Brain microvascular endothelial cell (primary cell): Measurements from ENCODE around the gene NEU1.

Source experiments
- DNase-seq: peaks from one replicate; pipeline ENCODE4 v3.0.0-alpha.2; 2020
- H3K27ac ChIP-seq: fragments of 250-450 bp; sonication (Bioruptor Pico); 2 replicates; pipeline ENCODE4 v1.5.1; 2020; ENCODE audit warnings: mild to moderate bottlenecking, moderate library complexity
- H3K27me3 ChIP-seq: fragments of 250-450 bp; sonication (Bioruptor Pico); replicated peaks from 2 replicates; pipeline ENCODE4 v1.5.1; 2020; ENCODE audit warnings: mild to moderate bottlenecking
- H3K36me3 ChIP-seq: fragments of 250-450 bp; sonication (Bioruptor Pico); replicated peaks from 2 replicates; pipeline ENCODE4 v1.5.1; 2020; ENCODE audit warnings: mild to moderate bottlenecking
- H3K4me3 ChIP-seq: 2 replicates; pipeline ENCODE4 v1.5.1; 2011; ENCODE audit warnings: low read depth, mild to moderate bottlenecking, control low read depth, low read length, moderate library complexity
- in situ Hi-C: cut with HindIII; loops from 2 replicates; pipeline ENCODE4 v1.10.0; 2017; ENCODE audit warnings: low sequenced_read_pairs, low pct_ligation_motif_present
- TF ChIP-seq, protein P1 (sequence below): IDR thresholded peaks from 2 replicates; pipeline ENCODE4 v1.5.1; 2011; ENCODE audit warnings: low read depth, mild to moderate bottlenecking, moderate library complexity, low read length, control low read depth, inconsistent platforms; ENCODE audit errors: missing control alignments

The NEU1 gene

DNA sequence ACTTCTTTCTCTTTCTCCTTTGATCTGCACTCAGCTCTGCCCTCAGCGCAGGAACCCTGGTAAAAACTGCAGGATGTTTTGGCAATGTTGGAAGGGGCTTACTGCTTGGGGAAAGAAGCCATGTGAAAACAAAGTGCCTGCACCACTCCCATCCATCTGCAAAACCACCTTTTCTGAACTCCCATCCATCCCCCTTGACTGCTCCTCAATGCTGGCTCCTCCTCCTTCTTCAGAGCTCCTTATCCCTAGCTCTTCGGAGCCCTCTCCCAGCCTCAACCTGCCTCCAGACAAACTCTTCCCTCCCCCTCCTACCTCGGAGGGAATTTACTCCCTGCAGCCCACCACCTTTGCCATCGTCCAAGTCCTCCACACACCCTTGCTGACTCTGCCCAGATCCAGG, 43.5 kb upstream of the NEU1 start:
- Histone ChIP-seq H3K4me3 (no peak overlapping the region), H3K27ac (no peak overlapping the region), H3K27me3 (no peaks in the 10 kb centered on the region), H3K36me3 (no peaks in the 10 kb centered on the region)
- no peak for DNase-seq
- TF ChIP-seq, protein P1, sequence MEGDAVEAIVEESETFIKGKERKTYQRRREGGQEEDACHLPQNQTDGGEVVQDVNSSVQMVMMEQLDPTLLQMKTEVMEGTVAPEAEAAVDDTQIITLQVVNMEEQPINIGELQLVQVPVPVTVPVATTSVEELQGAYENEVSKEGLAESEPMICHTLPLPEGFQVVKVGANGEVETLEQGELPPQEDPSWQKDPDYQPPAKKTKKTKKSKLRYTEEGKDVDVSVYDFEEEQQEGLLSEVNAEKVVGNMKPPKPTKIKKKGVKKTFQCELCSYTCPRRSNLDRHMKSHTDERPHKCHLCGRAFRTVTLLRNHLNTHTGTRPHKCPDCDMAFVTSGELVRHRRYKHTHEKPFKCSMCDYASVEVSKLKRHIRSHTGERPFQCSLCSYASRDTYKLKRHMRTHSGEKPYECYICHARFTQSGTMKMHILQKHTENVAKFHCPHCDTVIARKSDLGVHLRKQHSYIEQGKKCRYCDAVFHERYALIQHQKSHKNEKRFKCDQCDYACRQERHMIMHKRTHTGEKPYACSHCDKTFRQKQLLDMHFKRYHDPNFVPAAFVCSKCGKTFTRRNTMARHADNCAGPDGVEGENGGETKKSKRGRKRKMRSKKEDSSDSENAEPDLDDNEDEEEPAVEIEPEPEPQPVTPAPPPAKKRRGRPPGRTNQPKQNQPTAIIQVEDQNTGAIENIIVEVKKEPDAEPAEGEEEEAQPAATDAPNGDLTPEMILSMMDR: no peak
- in situ Hi-C loops: no loop called here

DNA sequence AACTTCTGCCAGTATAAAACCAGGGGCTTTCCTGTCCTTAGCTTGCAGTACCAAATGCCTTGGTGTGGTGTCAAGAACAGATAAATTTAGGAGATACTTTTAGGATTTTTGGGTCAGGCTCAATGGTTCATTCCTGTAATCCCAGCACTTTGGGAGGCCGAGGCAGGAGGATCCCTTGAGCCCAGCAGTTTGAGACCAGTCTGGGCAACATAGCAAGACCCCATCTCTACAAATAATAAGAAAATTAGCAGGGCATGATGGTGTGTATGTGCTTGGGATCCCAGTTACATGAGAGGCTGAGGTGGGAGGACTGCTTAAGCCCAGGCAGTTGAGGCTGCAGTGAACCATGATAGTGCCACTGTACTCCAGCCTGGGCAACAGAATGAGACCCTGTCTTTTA, 42.4 kb upstream of the NEU1 start:
- H3K4me3 ChIP-seq: no peak overlapping the region
- H3K27me3 ChIP-seq: no peaks in the 10 kb centered on the region
- TF ChIP-seq, protein P1: no peak
- H3K27ac ChIP-seq: no peak overlapping the region
- in situ Hi-C loops: no loop called here
- DNase-seq: no peak
- no peaks in the 10 kb centered on the region for H3K36me3 ChIP-seq

DNA sequence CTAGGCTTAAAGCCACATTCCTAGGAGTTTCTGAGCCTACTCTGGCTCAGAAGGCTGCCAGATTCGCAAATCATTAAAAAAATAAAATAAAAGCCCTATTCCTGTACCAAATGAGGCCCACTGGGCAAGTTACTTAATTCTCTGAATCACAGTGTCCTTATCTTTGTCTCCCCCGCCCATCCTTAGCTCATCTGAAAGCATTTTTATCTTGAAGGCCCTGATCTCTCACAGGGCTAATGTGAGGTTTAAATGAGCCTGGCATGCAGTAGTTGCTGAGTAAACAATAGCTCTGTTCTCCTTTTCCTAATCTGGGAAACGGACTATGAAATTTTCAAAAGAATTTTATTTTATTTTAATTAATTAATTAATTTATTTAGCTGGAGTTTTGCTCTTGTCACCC, 41.3 kb upstream of the NEU1 start:
- H3K36me3 ChIP-seq: no peaks in the 10 kb centered on the region
- no peak overlapping the region for H3K27ac ChIP-seq
- no peak overlapping the region for H3K4me3 ChIP-seq
- in situ Hi-C loops: no loop called here
- H3K27me3 ChIP-seq: no peaks in the 10 kb centered on the region
- peak; percentile 9 for DNase-seq
- TF ChIP-seq, protein P1: no peak

DNA sequence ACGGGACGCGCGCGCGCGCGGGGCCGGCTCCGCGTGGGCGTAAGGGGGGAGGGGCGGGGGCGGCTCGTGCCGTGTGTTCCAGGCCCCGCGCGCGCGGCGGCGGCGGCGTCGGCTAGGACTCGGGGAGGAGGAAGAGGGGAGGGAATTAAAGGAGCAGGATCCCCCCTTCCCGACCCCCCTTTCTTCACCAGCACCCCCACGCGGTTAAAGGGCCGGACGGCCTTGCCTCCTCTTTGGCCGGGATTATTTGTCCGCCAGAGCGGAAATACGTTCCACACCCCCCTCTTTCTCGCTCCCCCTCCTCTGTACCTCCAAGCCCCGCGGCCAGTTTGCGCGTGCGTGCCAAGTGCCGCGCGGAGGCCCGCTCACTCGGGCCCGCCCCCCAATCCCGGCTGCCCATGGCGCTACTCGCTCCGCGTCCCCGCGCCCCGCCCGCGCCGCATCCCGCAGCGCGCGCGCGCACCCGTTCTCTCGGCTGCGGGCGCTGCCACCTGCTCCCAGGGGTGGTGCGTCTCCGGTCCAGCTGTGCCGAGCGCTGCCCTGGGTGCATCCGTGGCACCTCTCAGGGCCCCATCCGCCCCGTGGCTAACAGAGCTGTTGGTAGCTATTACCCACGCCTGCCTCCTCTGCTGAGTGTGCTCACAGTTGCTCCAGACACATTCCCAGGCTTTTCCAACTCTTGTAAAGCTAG, 39.5 kb upstream of the NEU1 start, which contains the start of gene ZBTB12:
TSS of gene ZBTB12 (minus strand) at position 134 of the 691 bp plus-strand sequence. CDS start 781 bp downstream, outside the sequence.
- TF ChIP-seq, protein P1: no peak

DNA sequence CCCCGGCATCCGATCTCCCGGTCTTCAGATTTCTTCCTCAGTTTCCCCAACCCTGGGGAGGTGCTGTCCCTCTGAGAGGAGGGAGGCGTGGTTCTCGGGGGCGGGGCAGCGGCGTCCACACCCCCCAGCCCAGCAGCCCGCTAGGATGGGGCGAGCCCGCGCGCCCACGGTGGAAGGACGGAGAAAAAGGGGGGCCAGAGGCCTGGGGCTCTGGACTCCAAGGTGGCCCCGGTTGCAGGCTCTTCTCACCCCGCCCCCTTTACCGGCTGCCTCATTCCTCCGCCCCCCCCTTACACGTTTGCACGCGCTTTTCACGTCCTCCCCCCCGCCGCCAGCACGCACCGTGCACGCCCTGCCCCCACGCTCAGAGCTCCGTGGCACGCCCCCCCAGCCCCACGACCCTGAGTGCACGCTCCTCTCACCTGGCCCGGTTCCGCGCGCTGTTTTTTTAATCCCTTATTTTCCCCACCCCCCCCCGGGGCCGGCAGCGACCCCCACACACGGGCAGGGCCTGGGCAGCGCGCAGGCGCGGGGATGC, 38.9 kb upstream of the NEU1 start:
- in situ Hi-C loops: no loop called here
- Histone ChIP-seq H3K4me3 (peak overlapping the region; percentile 64), H3K27ac (peak overlapping the region; percentile 39), H3K36me3 (no peaks in the 10 kb centered on the region), H3K27me3 (no peaks in the 10 kb centered on the region)
- peak; percentile 18 for DNase-seq
- TF ChIP-seq, protein P1: no peak

More for the DNA sequence above, 39.5 kb upstream of the NEU1 start, which contains the start of gene ZBTB12:
- H3K36me3 ChIP-seq: no peaks in the 10 kb centered on the region
- H3K27me3 ChIP-seq: no peaks in the 10 kb centered on the region
- in situ Hi-C loops: no loop called here
- H3K4me3 ChIP-seq: peak within 1 kb of the TSS; percentile 64
- peak; percentile 89 for DNase-seq
- peak within 1 kb of the TSS; percentile 39 for H3K27ac ChIP-seq
